Neural progenitor cell (in vitro differentiated cells): ENCODE results near the gene OXSR1.
"Not testable (repeated sequence)": the region's sequence is repeated elsewhere in the genome, so short reads cannot be mapped to it uniquely, and the experiment has no call there.

Experiments
- CTCF ChIP-seq: fragments of 200-600 bp; sonication (generic); IDR thresholded peaks from 2 replicates; pipeline ENCODE4 v1.5.1; 2017; ENCODE audit warnings: antibody characterized with exemption, mild to moderate bottlenecking
- EZH2 ChIP-seq: fragments of 200-600 bp; sonication (generic); IDR thresholded peaks from 2 replicates; pipeline ENCODE4 v1.6.1; 2017; ENCODE audit warnings: antibody characterized with exemption, mild to moderate bottlenecking, moderate library complexity

DNA sequence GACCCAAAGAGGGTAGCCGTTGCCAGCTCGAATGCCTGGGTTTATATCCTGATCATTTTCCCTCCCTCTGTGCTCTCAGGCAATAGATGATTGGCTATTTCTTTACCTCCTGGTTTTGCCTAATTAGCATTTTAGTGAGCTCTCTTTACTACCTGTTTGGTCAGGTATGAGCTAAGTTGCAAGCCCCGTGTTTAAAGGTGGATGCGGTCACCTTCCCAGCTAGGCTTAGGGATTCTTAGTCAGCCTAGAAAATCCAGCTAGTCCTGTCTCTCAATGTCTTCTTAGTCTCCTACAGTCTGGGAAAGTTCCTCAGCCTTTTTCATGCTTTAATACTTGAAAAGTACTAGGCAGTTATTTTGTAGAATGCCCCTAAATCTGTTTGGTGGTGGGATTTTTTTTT lies 131.7 kb downstream of the OXSR1 start:
- not testable (repeated sequence) for TF ChIP-seq CTCF, EZH2
